ENCODE data around the gene C1QTNF4. TPM values are rescaled to one million over a fixed set of nuclear protein-coding genes. Genes with fewer than 3 reads are reported as not detected.
A peak's percentile ranks its signal among the peaks of the same experiment; 100 is the strongest.

C1QTNF4 gene
- total and polyA plus RNA-seq, 9 of the 15 experiments (the other 6 are each of a cell fraction or from before 2014, with no cell fraction given) = not detected

GRCh38 chr11:47605921-47606320, 11.7 kb upstream of the C1QTNF4 start (continued):
- TF ChIP-seq PBX2 (CRISPR knock-in tag; IDR thresholded peaks at IDR 0.05; ENCODE audit: low read depth) = peak; percentile 18; the same call in 1 of the 2 replicates
- TF ChIP-seq PBX2 (tag; conservative IDR thresholded peaks at IDR 0.05; ENCODE audit: low read depth) = peak; percentile 95
- no peak for TF ChIP-seq ZFP1 (CRISPR knock-in tag; IDR thresholded peaks at IDR 0.05)
- TF ChIP-seq HES1 (IDR thresholded peaks at IDR 0.05; ENCODE audit: low read depth) = 0 out of 2 replicates have a peak, but pooled peaks have one; percentile 60
- TF ChIP-seq BDP1 (IDR thresholded peaks at IDR 0.05; ENCODE audit: insufficient read depth, insufficient read length) = no peak
- no peak for TF ChIP-seq ZNF41 (CRISPR knock-in tag; conservative IDR thresholded peaks at IDR 0.05)
- no peak for TF ChIP-seq NFATC3 (IDR thresholded peaks at IDR 0.05)
- no peak for TF ChIP-seq POLR2AphosphoS5 (IDR thresholded peaks at IDR 0.05; ENCODE audit: control insufficient read depth, insufficient read depth, low read depth, low read length)
- TF ChIP-seq, protein P1, sequence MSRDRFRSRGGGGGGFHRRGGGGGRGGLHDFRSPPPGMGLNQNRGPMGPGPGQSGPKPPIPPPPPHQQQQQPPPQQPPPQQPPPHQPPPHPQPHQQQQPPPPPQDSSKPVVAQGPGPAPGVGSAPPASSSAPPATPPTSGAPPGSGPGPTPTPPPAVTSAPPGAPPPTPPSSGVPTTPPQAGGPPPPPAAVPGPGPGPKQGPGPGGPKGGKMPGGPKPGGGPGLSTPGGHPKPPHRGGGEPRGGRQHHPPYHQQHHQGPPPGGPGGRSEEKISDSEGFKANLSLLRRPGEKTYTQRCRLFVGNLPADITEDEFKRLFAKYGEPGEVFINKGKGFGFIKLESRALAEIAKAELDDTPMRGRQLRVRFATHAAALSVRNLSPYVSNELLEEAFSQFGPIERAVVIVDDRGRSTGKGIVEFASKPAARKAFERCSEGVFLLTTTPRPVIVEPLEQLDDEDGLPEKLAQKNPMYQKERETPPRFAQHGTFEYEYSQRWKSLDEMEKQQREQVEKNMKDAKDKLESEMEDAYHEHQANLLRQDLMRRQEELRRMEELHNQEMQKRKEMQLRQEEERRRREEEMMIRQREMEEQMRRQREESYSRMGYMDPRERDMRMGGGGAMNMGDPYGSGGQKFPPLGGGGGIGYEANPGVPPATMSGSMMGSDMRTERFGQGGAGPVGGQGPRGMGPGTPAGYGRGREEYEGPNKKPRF (IDR thresholded peaks at IDR 0.05; ENCODE audit: low read depth, low read length) = no peak
- peak; percentile 66; the same call in 1 of the 2 replicates for TF ChIP-seq DPF2 (IDR thresholded peaks at IDR 0.05)
- TF ChIP-seq SNRNP70 (optimal IDR thresholded peaks at IDR 0.05; ENCODE audit: low read depth, low read length) = no peak
- TF ChIP-seq ZNF507 (tag; conservative IDR thresholded peaks at IDR 0.05) = no peak
- TF ChIP-seq, protein P2, sequence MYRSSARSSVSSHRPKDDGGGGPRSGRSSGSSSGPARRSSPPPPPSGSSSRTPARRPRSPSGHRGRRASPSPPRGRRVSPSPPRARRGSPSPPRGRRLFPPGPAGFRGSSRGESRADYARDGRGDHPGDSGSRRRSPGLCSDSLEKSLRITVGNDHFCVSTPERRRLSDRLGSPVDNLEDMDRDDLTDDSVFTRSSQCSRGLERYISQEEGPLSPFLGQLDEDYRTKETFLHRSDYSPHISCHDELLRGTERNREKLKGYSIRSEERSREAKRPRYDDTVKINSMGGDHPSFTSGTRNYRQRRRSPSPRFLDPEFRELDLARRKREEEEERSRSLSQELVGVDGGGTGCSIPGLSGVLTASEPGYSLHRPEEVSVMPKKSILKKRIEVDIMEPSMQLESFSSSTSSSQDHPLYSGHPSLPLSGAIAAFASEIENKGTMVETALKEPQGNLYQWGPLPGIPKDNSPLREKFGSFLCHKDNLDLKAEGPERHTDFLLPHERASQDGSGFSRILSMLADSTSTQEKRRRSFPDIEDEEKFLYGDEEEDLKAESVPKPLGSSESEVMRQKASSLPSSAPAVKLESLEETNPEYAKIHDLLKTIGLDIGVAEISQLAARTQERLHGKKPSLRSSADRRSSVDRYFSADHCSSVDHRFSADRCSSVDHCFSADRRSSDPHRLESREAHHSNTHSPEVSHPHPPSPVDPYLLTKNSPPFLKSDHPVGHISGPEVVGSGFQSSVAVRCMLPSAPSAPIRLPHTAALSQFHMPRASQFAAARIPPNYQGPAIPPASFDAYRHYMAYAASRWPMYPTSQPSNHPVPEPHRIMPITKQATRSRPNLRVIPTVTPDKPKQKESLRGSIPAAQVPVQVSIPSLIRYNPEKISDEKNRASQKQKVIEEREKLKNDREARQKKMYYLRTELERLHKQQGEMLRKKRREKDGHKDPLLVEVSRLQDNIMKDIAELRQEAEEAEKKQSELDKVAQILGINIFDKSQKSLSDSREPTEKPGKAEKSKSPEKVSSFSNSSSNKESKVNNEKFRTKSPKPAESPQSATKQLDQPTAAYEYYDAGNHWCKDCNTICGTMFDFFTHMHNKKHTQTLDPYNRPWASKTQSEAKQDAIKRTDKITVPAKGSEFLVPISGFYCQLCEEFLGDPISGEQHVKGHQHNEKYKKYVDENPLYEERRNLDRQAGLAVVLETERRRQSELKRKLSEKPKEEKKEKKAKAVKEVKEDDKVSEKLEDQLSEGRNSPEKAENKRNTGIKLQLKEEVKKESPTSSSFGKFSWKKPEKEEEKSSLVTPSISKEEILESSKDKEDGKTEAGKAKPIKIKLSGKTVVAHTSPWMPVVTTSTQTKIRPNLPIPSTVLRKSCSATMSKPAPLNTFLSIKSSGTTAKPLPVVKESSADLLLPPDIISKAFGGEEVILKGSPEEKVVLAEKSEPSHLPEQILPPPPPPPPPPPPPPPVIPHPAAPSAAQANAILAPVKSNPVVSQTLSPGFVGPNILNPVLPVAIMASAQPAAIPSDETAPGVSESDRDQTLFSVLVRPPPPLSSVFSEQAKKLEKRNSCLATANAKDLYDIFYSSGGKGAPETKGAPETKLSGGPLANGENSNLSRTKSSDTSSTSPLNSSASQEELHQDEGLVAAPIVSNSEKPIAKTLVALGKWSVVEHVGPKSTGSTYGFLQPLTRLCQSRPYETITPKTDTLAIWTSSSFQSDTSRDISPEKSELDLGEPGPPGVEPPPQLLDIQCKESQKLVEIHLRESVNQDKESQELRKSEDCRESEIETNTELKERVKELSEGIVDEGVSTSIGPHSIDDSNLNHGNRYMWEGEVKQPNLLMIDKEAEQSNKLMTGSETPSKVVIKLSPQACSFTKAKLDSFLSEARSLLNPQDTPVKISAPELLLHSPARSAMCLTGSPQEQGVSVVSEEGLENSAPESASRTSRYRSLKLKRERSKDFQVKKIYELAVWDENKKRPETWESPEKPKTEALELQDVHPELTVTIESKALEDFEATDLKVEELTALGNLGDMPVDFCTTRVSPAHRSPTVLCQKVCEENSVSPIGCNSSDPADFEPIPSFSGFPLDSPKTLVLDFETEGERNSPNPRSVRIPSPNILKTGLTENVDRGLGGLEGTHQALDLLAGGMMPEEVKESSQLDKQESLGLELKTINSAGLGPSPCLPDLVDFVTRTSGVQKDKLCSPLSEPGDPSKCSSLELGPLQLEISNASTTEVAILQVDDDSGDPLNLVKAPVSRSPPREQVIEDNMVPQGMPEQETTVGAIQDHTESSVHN (IDR thresholded peaks at IDR 0.05; ENCODE audit: borderline replicate concordance in 1 of 2, low read depth in 1 of 2) = no peak
- no peak for TF ChIP-seq MIER1 (IDR thresholded peaks at IDR 0.05; ENCODE audit: low read depth)
- TF ChIP-seq TGIF2 (CRISPR knock-in tag; IDR thresholded peaks at IDR 0.05) = no peak
- TF ChIP-seq CBFA2T3 (IDR thresholded peaks at IDR 0.05) = peak; percentile 14; the same call in 1 of the 2 replicates

Data from K562 (cell line).